ENCODE results near the gene PTN.

PTN gene

GRCh38 chr7:137324796-137325696 is 18.5 kb downstream of the PTN start:
- no peak for DNase-seq (ENCODE audit: low spot score)

GRCh38 chr7:137316648-137317353 is 26.7 kb downstream of the PTN start:
- DNase-seq (ENCODE audit: low spot score) = no peak

- DNase-seq (ENCODE audit: low spot score) = no peak
These were observed 30.3 kb downstream of the PTN start for GRCh38 chr7:137313201-137313600.

- DNase-seq (ENCODE audit: low spot score) = no peak
These were observed 36.8 kb downstream of the PTN start for GRCh38 chr7:137306748-137307147.

GRCh38 chr7:137305901-137306621 is 37.5 kb downstream of the PTN start:
- no peak for DNase-seq (ENCODE audit: low spot score)

- DNase-seq (ENCODE audit: low spot score) = no peak
These were observed 38.8 kb downstream of the PTN start for GRCh38 chr7:137304624-137305235.

GRCh38 chr7:137304165-137304564 is 39.4 kb downstream of the PTN start:
- DNase-seq (ENCODE audit: low spot score) = no peak

- no peak for DNase-seq (ENCODE audit: low spot score)
These were observed 41.5 kb downstream of the PTN start for GRCh38 chr7:137302081-137302480.

- DNase-seq (ENCODE audit: low spot score) = no peak
These were observed 45.1 kb downstream of the PTN start for GRCh38 chr7:137298464-137298794.

GRCh38 chr7:137297551-137298463 is 45.7 kb downstream of the PTN start:
- DNase-seq (ENCODE audit: low spot score) = no peak

- DNase-seq (ENCODE audit: low spot score) = no peak
These were observed 47.0 kb downstream of the PTN start for GRCh38 chr7:137296576-137296975.

GRCh38 chr7:137295739-137296324 is 47.7 kb downstream of the PTN start:
- no peak for DNase-seq (ENCODE audit: low spot score)

- no peak for DNase-seq (ENCODE audit: low spot score)
These were observed 54.4 kb downstream of the PTN start for GRCh38 chr7:137289101-137289500.

- no peak for DNase-seq (ENCODE audit: low spot score)
These were observed 55.8 kb downstream of the PTN start for GRCh38 chr7:137287651-137288258.

GRCh38 chr7:137283153-137283552 is 60.4 kb downstream of the PTN start:
- no peak for DNase-seq (ENCODE audit: low spot score)

- no peak for DNase-seq (ENCODE audit: low spot score)
These were observed 61.5 kb downstream of the PTN start for GRCh38 chr7:137282043-137282442.

GRCh38 chr7:137276189-137276588 is 67.3 kb downstream of the PTN start:
- no peak for DNase-seq (ENCODE audit: low spot score)

GRCh38 chr7:137272249-137272648 is 71.3 kb downstream of the PTN start:
- DNase-seq (ENCODE audit: low spot score) = no peak

GRCh38 chr7:137269240-137269639 is 74.3 kb downstream of the PTN start:
- no peak for DNase-seq (ENCODE audit: low spot score)

All from activated CD4-positive, alpha-beta T cell treated with anti-CD3 and anti-CD28 coated beads, Interleukin-2, Interleukin-4, amounts not matched to agents 100 ng/mL and 50 ng/mL, durations not matched to agents 16 hours and 8 hours (primary cell).